K562 (cell line): ENCODE measurements around the gene HOXC12. TPM values are rescaled to one million over a fixed set of nuclear protein-coding genes. Genes with fewer than 3 reads are reported as not detected.

Experiments used
- ATAC-seq: fragments of 200-7000 bp; cut with Tn5 transposase; 3 replicates; pipeline ENCODE4 v1.9.1; 2020; ENCODE audit warnings: moderate library complexity
- BruUV-seq: library from RNA; stranded (reverse); fragments of 400-500 nt; replicated peaks from 2 replicates; lab custom pipeline; 2021; lab: Mats Ljungman, UMichigan
- CTCF ChIA-PET: fragments of 300-600 bp; formaldehyde crosslinking; extraction: SDS; loops from one replicate; lab custom pipeline; 2021; ENCODE audit warnings: low intra/inter-chr PET ratio; lab: Yijun Ruan, JAX
- POLR2A ChIA-PET: fragments of 300-600, 350-650 bp; sonication (Branson Sonifier 250); formaldehyde crosslinking; extraction: SDS; loops from one replicate; lab custom pipeline; 2021; ENCODE audit warnings: antibody characterized with exemption, inconsistent platforms; lab: Yijun Ruan, JAX
- DNase-seq, 4 experiments: peaks; one replicate each; pipeline versions ENCODE4 v3.0.0 to v3.0.0-alpha.2; 2011 to 2018; ENCODE audit warnings: low spot score in 3 of 4, mixed read lengths in 3 of 4; ENCODE audit errors: extremely low read depth in 1 of 4
- FAIRE-seq: peaks from 2 replicates; lab custom pipeline; 2011; peaks lifted over from hg19 to GRCh38; lab: Jason Lieb, UNC
- H2AFZ ChIP-seq: 2 replicates; pipeline ENCODE4 v1.6.0; 2011; ENCODE audit warnings: low read depth, low read length, control low read depth, inconsistent platforms
- H3K27ac ChIP-seq: fragments of 200-600 bp; 3 replicates; pipeline ENCODE4 v1.8.0; 2011; ENCODE audit warnings: low read depth, mild to moderate bottlenecking, control low read depth, inconsistent platforms, low read length, moderate library complexity, mixed read lengths; ENCODE audit errors: extremely low read depth
- H3K27me3 ChIP-seq, 2 experiments: fragments of 300-600 bp in 1 of 2; 2 replicates in 1 of 2; 3 replicates in 1 of 2; pipeline versions ENCODE4 v1.6.0 to v1.8.0; 2011; ENCODE audit warnings: inconsistent platforms in 2 of 2, low read length in 2 of 2, mild to moderate bottlenecking in 1 of 2, mixed read lengths in 1 of 2, moderate library complexity in 1 of 2; ENCODE audit not compliant: control insufficient read depth in 2 of 2, insufficient read depth in 2 of 2
- H3K36me3 ChIP-seq: fragments of 300-600 bp; 3 replicates; pipeline ENCODE4 v1.8.0; 2011; ENCODE audit warnings: mild to moderate bottlenecking, low read length, inconsistent platforms; ENCODE audit not compliant: control insufficient read depth, insufficient read depth
- H3K4me1 ChIP-seq, 2 experiments: fragments of 200-600 bp in 1 of 2; replicated peaks in 1 of 2; 2 replicates in 1 of 2; 3 replicates in 1 of 2; pipeline versions ENCODE4 v1.5.1 to v1.8.0; 2011; ENCODE audit warnings: inconsistent platforms in 2 of 2, low read length in 2 of 2, mild to moderate bottlenecking in 1 of 2, mixed read lengths in 1 of 2, moderate library complexity in 1 of 2; ENCODE audit not compliant: control insufficient read depth in 2 of 2, insufficient read depth in 2 of 2
- H3K4me2 ChIP-seq: 2 replicates; pipeline ENCODE4 v1.6.1; 2011; ENCODE audit warnings: low read length, control low read depth, inconsistent platforms, mixed read lengths; ENCODE audit not compliant: insufficient read depth
- H3K4me3 ChIP-seq: fragments of 200-600 bp; sonication (generic), shearing (Covaris generic); 2 replicates; pipeline ENCODE4 v1.5.1; 2016; ENCODE audit warnings: control low read depth, inconsistent platforms
- H3K79me2 ChIP-seq: fragments of 200-600 bp; 3 replicates; pipeline ENCODE4 v1.8.0; 2011; ENCODE audit warnings: low read length, inconsistent platforms; ENCODE audit not compliant: control insufficient read depth, insufficient read depth
- H3K9ac ChIP-seq, 2 experiments: 2 replicates each; pipeline versions ENCODE4 v1.6.0 to v1.6.1; 2011; ENCODE audit warnings: low read depth in 2 of 2, low read length in 2 of 2, control low read depth in 1 of 2, inconsistent platforms in 1 of 2, mild to moderate bottlenecking in 1 of 2, mixed read lengths in 1 of 2; ENCODE audit not compliant: insufficient read depth in 1 of 2
- H3K9me1 ChIP-seq: one replicate; pipeline ENCODE4 v1.6.0; 2011; ENCODE audit warnings: inconsistent platforms, mild to moderate bottlenecking, low read length, moderate library complexity; ENCODE audit not compliant: control insufficient read depth, insufficient read depth
- H3K9me3 ChIP-seq: replicated peaks from 2 replicates; pipeline ENCODE4 v1.5.1; 2011; ENCODE audit warnings: low read depth, low read length, inconsistent platforms; ENCODE audit not compliant: control insufficient read depth, insufficient read depth
- H4K20me1 ChIP-seq: replicated peaks from 2 replicates; pipeline ENCODE4 v1.6.1; 2011; ENCODE audit warnings: low read length, inconsistent platforms, mixed read lengths; ENCODE audit not compliant: control insufficient read depth, insufficient read depth
- ATF2 ChIP-seq: sonication (generic); formaldehyde crosslinking; IDR thresholded peaks from 2 replicates; pipeline ENCODE4 v1.8.1; 2022; ENCODE audit warnings: missing genetic modification reagents
- CREBBP ChIP-seq: IDR thresholded peaks from one replicate; pipeline ENCODE4 v1.6.1; 2012; ENCODE audit warnings: low read depth, mild to moderate bottlenecking, control low read depth, inconsistent platforms, low read length
- ERF ChIP-seq: fragments of 450-650 bp; formaldehyde crosslinking; IDR thresholded peaks from 2 replicates; pipeline ENCODE4 v1.4.0; 2020; ENCODE audit warnings: mild to moderate bottlenecking, mixed read lengths
- JUNB ChIP-seq: fragments of 450-650 bp; formaldehyde crosslinking; conservative IDR thresholded peaks from 2 replicates; pipeline ENCODE4 v1.4.0; 2020; ENCODE audit warnings: mild to moderate bottlenecking
- ZNF217 ChIP-seq: sonication (generic); formaldehyde crosslinking; IDR thresholded peaks from 2 replicates; pipeline ENCODE4 v1.8.0; 2022; ENCODE audit warnings: mild to moderate bottlenecking, missing genetic modification reagents
- ZNF384 ChIP-seq: IDR thresholded peaks from 2 replicates; pipeline ENCODE4 v1.6.1; 2012; ENCODE audit warnings: low read depth, low read length, improper control_type of control experiment
- ZNF644 ChIP-seq: fragments of 200-800 bp; sonication (Bioruptor generic); IDR thresholded peaks from 2 replicates; pipeline ENCODE4 v1.6.1; 2016; ENCODE audit warnings: low read depth, missing genetic modification characterization, missing compliant biosample characterization
- WGBS: fragments of 100-300 bp; shearing (Covaris generic); methylation state at CpG from one replicate; pipeline ENCODE4 v1.1.6; 2016; ENCODE audit warnings: low coverage, mixed read lengths; ENCODE audit not compliant: insufficient coverage; ENCODE audit errors: missing lambda C conversion rate; 5-methylcytosine and 5-hydroxymethylcytosine counted together
- in situ Hi-C: fragments of 300-500 bp; cut with MboI; formaldehyde crosslinking; loops from 4 replicates; pipeline ENCODE4 v1.15.0; 2018; ENCODE audit warnings: inconsistent platforms, mixed read lengths
- intact Hi-C: fragments of 100-400 bp; cut with micrococcal nuclease; formaldehyde crosslinking; loops from 2 replicates; pipeline ENCODE4 v1.14.2; 2022
- polyA plus RNA-seq, 8 experiments: library from polyadenylated mRNA; depleted of rRNA in 4 of 8; stranded (reverse) in 5 of 8; unstranded in 3 of 8; fragments of >200 nt; fragmentation: Nextera tagmentation in 2 of 8; fragmentation: Illumina TruSeq in 1 of 8; extraction: Ambion mirVana in 2 of 8; extraction: Trizol in 1 of 8; gene quantifications; 2 replicates each; pipeline versions ENCODE4 v1.2.1 to v1.2.3, GENCODE V29; 2011 to 2014; ENCODE audit warnings: inconsistent platforms in 1 of 8, missing spikeins in 1 of 8
- total RNA-seq, 7 experiments: library from RNA; depleted of rRNA in 6 of 7; stranded (reverse); fragments of >200 nt in 6 of 7; fragmentation: Illumina TruSeq in 2 of 7; extraction: Trizol in 2 of 7; gene quantifications; 2 replicates each; pipeline versions ENCODE4 v1.2.1 to v1.2.3, GENCODE V29; 2011 to 2021; ENCODE audit warnings: low replicate concordance in 1 of 7

HOXC12 gene
- total and polyA plus RNA-seq, 9 of the 15 experiments (the other 6 are each of a cell fraction or from before 2014, with no cell fraction given), result 0.04 to 0.36 (median 0.11) TPM; not detected in 1

GRCh38 chr12:53970451-53970850, 15.7 kb downstream of the HOXC12 start:
- H3K9me1 ChIP-seq, result no peaks in the 10 kb centered on the region
- no peaks in the 10 kb centered on the region for H3K36me3 ChIP-seq
- POLR2A ChIA-PET, result interaction anchor here (0.7 kb wide), 1 partner anchor 19 kb away, joined by 3 read pairs; no protein-coding TSS in a partner anchor
- in situ Hi-C loops (no loop called here), intact Hi-C loops (no loop called here)
- H3K27me3 ChIP-seq, result peaks cover 68 to 92% of the 10 kb centered on the region in 2 experiments
- DNase-seq (no peak), ATAC-seq (no peak), FAIRE-seq (no peak)
- H3K4me3 ChIP-seq, result no peak overlapping the region
- CTCF ChIA-PET, result no interaction called here
- H3K9me3 ChIP-seq, result no peaks in the 10 kb centered on the region
- H3K27ac ChIP-seq, result no peak overlapping the region
- H4K20me1 ChIP-seq, result peaks cover 5% of the 10 kb centered on the region
- 0% methylated on average over 4 of the region's 4 CpGs for WGBS
- H3K4me2 ChIP-seq, result no peak overlapping the region
- H3K9ac ChIP-seq, result no peak overlapping the region
- H3K79me2 ChIP-seq, result no peaks in the 10 kb centered on the region
- peaks cover 0 to 25% of the 10 kb centered on the region in 2 experiments; a peak in 2 of 5 replicates for H3K4me1 ChIP-seq
- BruUV-seq, result no TSS peak
- TF ChIP-seq ZNF217 (CRISPR knock-in tag) (no peak), ERF (no peak), ATF2 (CRISPR knock-in tag) (no peak), ZNF644 (tag) (no peak), JUNB (no peak), ZNF384 (no peak), CREBBP (no peak)
- H2AFZ ChIP-seq, result no peak overlapping the region
